ENCODE measurements around the gene IL16. TPM values are rescaled to one million over a fixed set of nuclear protein-coding genes. Genes with fewer than 3 reads are reported as not detected.
"Not testable (repeated sequence)": the region's sequence is repeated elsewhere in the genome, so short reads cannot be mapped to it uniquely, and the experiment has no call there.

IL16 gene
- total RNA-seq, 1 donor from 2014 or later, result 0.62 TPM

- DNase-seq, result no peak
These were observed 119.6 kb downstream of the IL16 start for GRCh38 chr15:81316267-81316666.

- DNase-seq, result no peak
These were observed 121.0 kb downstream of the IL16 start for GRCh38 chr15:81317642-81318017.

- no peak for DNase-seq
These were observed 125.0 kb downstream of the IL16 start for GRCh38 chr15:81321667-81322066.

GRCh38 chr15:81322676-81323253, 126.1 kb downstream of the IL16 start:
- no peak for DNase-seq

- DNase-seq, result no peak
These were observed 126.9 kb downstream of the IL16 start for GRCh38 chr15:81323559-81323943.

- peak; percentile 99 for DNase-seq
These were observed 127.5 kb downstream of the IL16 start, which contains the start of gene STARD5 for GRCh38 chr15:81323944-81324881. STARD5 (minus strand) TSS chr15:81324141; CDS start chr15:81324099, 42 bp downstream.

- DNase-seq, result no peak
These were observed 130.0 kb downstream of the IL16 start for GRCh38 chr15:81326466-81327212.

GRCh38 chr15:81327516-81327915, 130.8 kb downstream of the IL16 start:
- no peak for DNase-seq

GRCh38 chr15:81329446-81329845, 132.8 kb downstream of the IL16 start:
- DNase-seq, result no peak

- no peak for DNase-seq
These were observed 133.8 kb downstream of the IL16 start for GRCh38 chr15:81330366-81331090.

- not testable (repeated sequence) for DNase-seq
These were observed 134.5 kb downstream of the IL16 start for GRCh38 chr15:81331141-81331540.

GRCh38 chr15:81331600-81331999, 134.9 kb downstream of the IL16 start:
- DNase-seq, result no peak

GRCh38 chr15:81332326-81332725, 135.6 kb downstream of the IL16 start:
- no peak for DNase-seq

GRCh38 chr15:81333363-81333762, 136.7 kb downstream of the IL16 start:
- DNase-seq, result no peak

- DNase-seq, result no peak
These were observed 138.2 kb downstream of the IL16 start for GRCh38 chr15:81334768-81335435.

GRCh38 chr15:81335631-81336030, 139.0 kb downstream of the IL16 start:
- DNase-seq, result no peak

- no peak for DNase-seq
These were observed 139.9 kb downstream of the IL16 start for GRCh38 chr15:81336568-81336967.

GRCh38 chr15:81337241-81337640, 140.6 kb downstream of the IL16 start:
- DNase-seq, result no peak

- no peak for DNase-seq
These were observed 141.1 kb downstream of the IL16 start for GRCh38 chr15:81337713-81338157.

GRCh38 chr15:81338170-81339007, 141.7 kb downstream of the IL16 start:
- DNase-seq, result no peak

- DNase-seq, result no peak
These were observed 142.6 kb downstream of the IL16 start for GRCh38 chr15:81339321-81339720.
